Spleen (tissue), 11 donors: ENCODE measurements around the gene ASH1L. TPM values are rescaled to one million over a fixed set of nuclear protein-coding genes. Genes with fewer than 3 reads are reported as not detected.
"Not testable (repeated sequence)": the region's sequence is repeated elsewhere in the genome, so short reads cannot be mapped to it uniquely, and the experiment has no call there.

Experiments
- DNase-seq: peaks from one replicate; pipeline ENCODE4 v3.0.0-alpha.2; 2020
- H3K27ac ChIP-seq, 8 donors: fragments of 200-600 bp; sonication (generic) in 7 of 8; 1 replicate in 4 of 8; 2 replicates in 4 of 8; pipeline versions ENCODE4 v1.5.0 to v1.8.0; 2016 to 2021; ENCODE audit warnings: inconsistent platforms in 4 of 8, mild to moderate bottlenecking in 4 of 8, moderate library complexity in 1 of 8
- H3K27me3 ChIP-seq, 7 donors: fragments of 200-600 bp; sonication (generic) in 6 of 7; replicated peaks in 1 of 7; 1 replicate in 4 of 7; 2 replicates in 3 of 7; pipeline versions ENCODE4 v1.5.0 to v1.8.0; 2016 to 2021; ENCODE audit warnings: inconsistent platforms in 3 of 7, mild to moderate bottlenecking in 1 of 7
- H3K36me3 ChIP-seq, 6 donors: fragments of 200-600 bp; sonication (generic) in 5 of 6; 1 replicate in 4 of 6; 2 replicates in 2 of 6; pipeline versions ENCODE4 v1.5.0 to v1.8.0; 2016 to 2021; ENCODE audit warnings: inconsistent platforms in 2 of 6
- H3K4me1 ChIP-seq, 6 donors: fragments of 200-600 bp; sonication (generic) in 5 of 6; 1 replicate in 3 of 6; 2 replicates in 3 of 6; pipeline versions ENCODE4 v1.5.0 to v1.8.0; 2016 to 2021; ENCODE audit warnings: inconsistent platforms in 3 of 6
- H3K4me3 ChIP-seq, 8 donors: fragments of 200-600 bp; sonication (generic) in 7 of 8; 1 replicate in 4 of 8; 2 replicates in 4 of 8; pipeline versions ENCODE4 v1.5.0 to v1.8.0; 2016 to 2021; ENCODE audit warnings: inconsistent platforms in 4 of 8, mild to moderate bottlenecking in 4 of 8, moderate library complexity in 2 of 8
- H3K9me3 ChIP-seq, 8 donors: fragments of 200-600 bp; sonication (generic) in 7 of 8; 1 replicate in 4 of 8; 2 replicates in 4 of 8; pipeline versions ENCODE4 v1.5.0 to v1.8.0; 2016 to 2021; ENCODE audit warnings: inconsistent platforms in 4 of 8
- POLR2A ChIP-seq, 3 donors: fragments of 450-650 bp; IDR thresholded peaks; one replicate each; pipeline ENCODE4 v1.5.1; 2017; ENCODE audit warnings: antibody characterized with exemption in 3 of 3, mild to moderate bottlenecking in 1 of 3
- POLR2AphosphoS5 ChIP-seq, 3 donors: sonication (generic); formaldehyde crosslinking; IDR thresholded peaks; one replicate each; pipeline ENCODE4 v1.5.1; 2017; ENCODE audit warnings: antibody characterized with exemption in 3 of 3
- WGBS, 5 donors: extraction: QIAGEN DNeasy Blood & Tissue Kit in 3 of 5; methylation state at CpG; one replicate each; pipeline versions ENCODE4 v1.1.5 to v1.1.7; 2013 to 2018; 5-methylcytosine and 5-hydroxymethylcytosine counted together
- intact Hi-C: fragments of 100-400 bp; cut with DNase I; formaldehyde crosslinking; loops from one replicate; pipeline ENCODE4 v1.15.0; 2023; ENCODE audit warnings: low total_unique reads
- polyA plus RNA-seq, 3 donors: library from polyadenylated mRNA; stranded (reverse); fragments of 200-250 nt; gene quantifications; one replicate each; pipeline ENCODE4 v1.2.1, GENCODE V29; 2013
- total RNA-seq, 7 donors: library from RNA; depleted of rRNA in 3 of 7; stranded (reverse); fragments of >200 nt in 3 of 7; fragmentation: NEBNext Ultra II Directional in 4 of 7; extraction: Animal tissue kit (Norgen Biotek cat#: 25700) in 4 of 7; gene quantifications; one replicate each; pipeline versions ENCODE4 v1.1.0 to v1.2.1, GENCODE V29; 2016 to 2021
- TF ChIP-seq, protein P1 (sequence below), 11 experiments: fragments of 200-600 bp in 7 of 11; fragments of 450-650 bp in 4 of 11; sonication (generic) in 4 of 11; IDR thresholded peaks in 8 of 11; conservative IDR thresholded peaks in 3 of 11; 1 replicate in 7 of 11; 2 replicates in 4 of 11; pipeline versions ENCODE4 v1.4.0 to v1.8.0; 2016 to 2021; ENCODE audit warnings: antibody characterized with exemption in 11 of 11, inconsistent platforms in 4 of 11, mild to moderate bottlenecking in 1 of 11
- donor health status: healthy with polysubstance abuse.
- donor health status: DM: no; HTN: no; CAD: no; lungs with moderate emphysema.
- donor health status: DM: no; HTN: no; CAD: no.
- donor health status: Bipolar disorder and iron deficiency.
- donor health status: healthy.
- donor health status: DM: no; HTN: no; CAD: no.
- donor health status: DM: yes; HTN: yes; CAD: no.

Gene ASH1L
- total and polyA plus RNA-seq, 10 donors: 2.5 to 89.8 (median 69.1) TPM

- 89 to 99% (median 94%) methylated on average over 3 of the region's 3 CpGs for WGBS, 5 donors
- intact Hi-C loops: no loop called here
- Histone ChIP-seq H3K27me3 (no peaks in the 10 kb centered on the region), H3K36me3 (peaks cover 6 to 100% (median 95%) of the 10 kb centered on the region in 6 donors), H3K4me3 (no peak overlapping the region), H3K27ac (no peak overlapping the region), H3K4me1 (no peaks in the 10 kb centered on the region), H3K9me3 (no peaks in the 10 kb centered on the region)
- TF ChIP-seq POLR2A (IDR thresholded peaks at IDR 0.05) (no peak), POLR2AphosphoS5 (IDR thresholded peaks at IDR 0.05) (no peak)
- TF ChIP-seq, protein P1, sequence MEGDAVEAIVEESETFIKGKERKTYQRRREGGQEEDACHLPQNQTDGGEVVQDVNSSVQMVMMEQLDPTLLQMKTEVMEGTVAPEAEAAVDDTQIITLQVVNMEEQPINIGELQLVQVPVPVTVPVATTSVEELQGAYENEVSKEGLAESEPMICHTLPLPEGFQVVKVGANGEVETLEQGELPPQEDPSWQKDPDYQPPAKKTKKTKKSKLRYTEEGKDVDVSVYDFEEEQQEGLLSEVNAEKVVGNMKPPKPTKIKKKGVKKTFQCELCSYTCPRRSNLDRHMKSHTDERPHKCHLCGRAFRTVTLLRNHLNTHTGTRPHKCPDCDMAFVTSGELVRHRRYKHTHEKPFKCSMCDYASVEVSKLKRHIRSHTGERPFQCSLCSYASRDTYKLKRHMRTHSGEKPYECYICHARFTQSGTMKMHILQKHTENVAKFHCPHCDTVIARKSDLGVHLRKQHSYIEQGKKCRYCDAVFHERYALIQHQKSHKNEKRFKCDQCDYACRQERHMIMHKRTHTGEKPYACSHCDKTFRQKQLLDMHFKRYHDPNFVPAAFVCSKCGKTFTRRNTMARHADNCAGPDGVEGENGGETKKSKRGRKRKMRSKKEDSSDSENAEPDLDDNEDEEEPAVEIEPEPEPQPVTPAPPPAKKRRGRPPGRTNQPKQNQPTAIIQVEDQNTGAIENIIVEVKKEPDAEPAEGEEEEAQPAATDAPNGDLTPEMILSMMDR (IDR thresholded peaks at IDR 0.05 in 8 of 11, conservative IDR thresholded peaks at IDR 0.05 in 3 of 11): no peak
- DNase-seq: no peak
Observed at GRCh38 chr1:155342842-155343241, 219.8 kb downstream of the ASH1L start.

GRCh38 chr1:155339515-155340097 lies 223.0 kb downstream of the ASH1L start:
- no peaks in the 10 kb centered on the region for H3K4me1 ChIP-seq
- H3K36me3 ChIP-seq: peaks cover 5 to 100% (median 90%) of the 10 kb centered on the region in 6 donors
- no peaks in the 10 kb centered on the region for H3K27me3 ChIP-seq
- H3K9me3 ChIP-seq: no peaks in the 10 kb centered on the region
- no peak overlapping the region for H3K27ac ChIP-seq
- no peak for DNase-seq
- 93 to 96% (median 94%) methylated on average over 8 of the region's 8 CpGs for WGBS, 5 donors
- TF ChIP-seq, protein P1 (IDR thresholded peaks at IDR 0.05 in 8 of 11, conservative IDR thresholded peaks at IDR 0.05 in 3 of 11): no peak
- no peak for TF ChIP-seq POLR2AphosphoS5 (IDR thresholded peaks at IDR 0.05)
- TF ChIP-seq POLR2A (IDR thresholded peaks at IDR 0.05): no peak
- intact Hi-C loops: no loop called here
- no peak overlapping the region for H3K4me3 ChIP-seq

- peaks cover 0 to 94% (median 68%) of the 10 kb centered on the region in 6 donors for H3K36me3 ChIP-seq
- peaks cover 0 to 10% (median 0%) of the 10 kb centered on the region in 6 donors for H3K4me1 ChIP-seq
- WGBS, 5 donors: 73 to 87% (median 79%) methylated on average over 1 of the region's 1 CpG
Observed at GRCh38 chr1:155334962-155335361, 227.6 kb downstream of the ASH1L start.

DNA sequence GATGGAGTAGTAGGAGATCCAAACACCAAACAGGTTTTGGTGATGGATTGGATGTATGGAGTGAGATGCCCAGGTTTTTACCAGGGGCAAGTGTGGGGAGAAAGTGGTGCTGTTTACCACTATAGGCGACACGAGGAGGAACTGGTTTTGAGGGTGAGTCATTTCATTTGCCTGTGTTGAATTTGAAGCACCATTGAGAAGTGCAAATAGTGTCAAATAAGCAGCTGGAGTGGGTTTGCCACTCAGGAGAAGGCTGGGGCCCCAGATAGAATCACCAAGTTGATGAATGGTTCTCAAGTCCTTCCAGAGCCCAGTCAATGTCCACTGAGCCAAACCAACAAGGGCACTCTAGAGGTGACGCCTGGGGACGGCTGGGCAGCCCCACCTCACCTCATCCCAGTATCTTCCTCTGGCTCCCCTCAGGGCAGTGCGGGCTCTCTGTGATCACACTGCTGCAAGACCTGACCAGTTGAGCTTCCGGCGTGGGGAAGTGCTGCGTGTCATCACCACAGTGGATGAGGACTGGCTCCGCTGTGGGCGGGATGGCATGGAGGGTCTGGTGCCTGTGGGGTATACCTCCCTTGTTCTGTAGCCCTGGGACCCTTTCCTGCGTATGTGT lies 232.5 kb downstream of the ASH1L start:
- peaks cover 0 to 78% (median 42%) of the 10 kb centered on the region in 6 donors for H3K36me3 ChIP-seq

More at GRCh38 chr1:155334962-155335361, 227.6 kb downstream of the ASH1L start:
- intact Hi-C loops: no loop called here
- TF ChIP-seq, protein P1 (IDR thresholded peaks at IDR 0.05 in 8 of 11, conservative IDR thresholded peaks at IDR 0.05 in 3 of 11): no peak
- TF ChIP-seq POLR2A (IDR thresholded peaks at IDR 0.05) (no peak), POLR2AphosphoS5 (IDR thresholded peaks at IDR 0.05) (no peak)
- Histone ChIP-seq H3K27ac (no peak overlapping the region), H3K27me3 (no peaks in the 10 kb centered on the region), H3K9me3 (no peaks in the 10 kb centered on the region), H3K4me3 (no peak overlapping the region)
- DNase-seq: no peak

DNA sequence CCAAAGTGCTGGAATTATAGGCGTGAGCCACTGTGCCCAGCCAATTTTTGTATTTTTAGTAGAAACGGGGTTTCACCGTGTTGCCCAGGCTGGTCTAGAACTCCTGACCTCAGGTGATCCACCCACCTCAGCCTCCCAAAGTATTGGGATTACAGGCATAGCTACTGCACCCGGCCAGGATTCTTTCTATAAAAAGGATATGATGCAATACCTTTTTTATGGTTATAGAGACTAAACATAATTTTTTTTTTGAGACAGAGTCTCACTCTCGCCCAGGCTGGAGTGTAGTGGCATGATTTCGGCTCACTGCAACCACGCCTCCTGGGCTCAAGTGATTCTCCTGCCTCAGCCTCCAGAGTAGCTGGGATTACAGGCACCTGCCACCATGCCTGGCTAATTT lies 233.7 kb downstream of the ASH1L start:
- DNase-seq, H3K4me3 ChIP-seq, H3K27ac ChIP-seq, H3K9me3 ChIP-seq, H3K27me3 ChIP-seq: not testable (repeated sequence)
- Histone ChIP-seq H3K4me1 (peaks cover 0 to 38% (median 15%) of the 10 kb centered on the region in 6 donors), H3K36me3 (peaks cover 0 to 65% (median 33%) of the 10 kb centered on the region in 6 donors)
- WGBS, 5 donors: 82 to 92% (median 92%) methylated on average over 7 of the region's 7 CpGs
- intact Hi-C loops: loop anchor here (10.0 kb wide), 1 partner anchor 54 kb away; the partner anchor contains the start of genes CLK2 and HCN3

More for the DNA sequence above, 232.5 kb downstream of the ASH1L start:
- TF ChIP-seq, protein P1 (IDR thresholded peaks at IDR 0.05 in 8 of 11, conservative IDR thresholded peaks at IDR 0.05 in 3 of 11): no peak
- TF ChIP-seq POLR2AphosphoS5 (IDR thresholded peaks at IDR 0.05) (peak in 2 of 3 donors; percentile 43 to 64), POLR2A (IDR thresholded peaks at IDR 0.05) (no peak)
- no peaks in the 10 kb centered on the region for H3K27me3 ChIP-seq
- intact Hi-C loops: loop anchor here (10.0 kb wide), 1 partner anchor 55 kb away; the partner anchor contains the start of genes CLK2 and HCN3
- 83 to 94% (median 88%) methylated on average over 10 to 11 of the region's 11 CpGs for WGBS, 5 donors
- peaks cover 0 to 29% (median 8%) of the 10 kb centered on the region in 6 donors for H3K4me1 ChIP-seq
- H3K27ac ChIP-seq: peak overlapping the region in 1 of 8 donors; percentile 4
- DNase-seq: no peak
- no peak overlapping the region for H3K4me3 ChIP-seq
- H3K9me3 ChIP-seq: no peaks in the 10 kb centered on the region
